ENCODE data around the gene NKD1. TPM values are rescaled to one million over a fixed set of nuclear protein-coding genes. Genes with fewer than 3 reads are reported as not detected.

Gene NKD1
- total RNA-seq, 1 donor from 2014 or later: 43.2 TPM

- TF ChIP-seq CTCF (conservative IDR thresholded peaks at IDR 0.05): no peak
- H3K4me1 Mint-ChIP-seq (ENCODE audit: unreplicated experiment): no peaks in the 10 kb centered on the region
- no peak for DNase-seq (ENCODE audit: extremely low spot score, unreplicated experiment)
- H3K4me3 Mint-ChIP-seq: no peak overlapping the region
- peaks cover 3% of the 10 kb centered on the region for H3K27me3 Mint-ChIP-seq
- no peaks in the 10 kb centered on the region for H3K9me3 Mint-ChIP-seq
- no peak overlapping the region for H3K27ac Mint-ChIP-seq
- no peaks in the 10 kb centered on the region for H3K36me3 Mint-ChIP-seq
These were observed 136.7 kb downstream of the NKD1 start for GRCh38 chr16:50684823-50685461.

GRCh38 chr16:50685462-50686063 is 137.4 kb downstream of the NKD1 start:
- peaks cover 5% of the 10 kb centered on the region for H3K27me3 Mint-ChIP-seq

GRCh38 chr16:50688083-50688482 is 139.9 kb downstream of the NKD1 start:
- Mint-ChIP-seq H3K9me3 (no peaks in the 10 kb centered on the region), H3K4me1 (ENCODE audit: unreplicated experiment) (no peaks in the 10 kb centered on the region), H3K27me3 (peaks cover 21% of the 10 kb centered on the region), H3K27ac (no peak overlapping the region), H3K36me3 (no peaks in the 10 kb centered on the region), H3K4me3 (no peak overlapping the region)
- no peak for DNase-seq (ENCODE audit: extremely low spot score, unreplicated experiment)
- TF ChIP-seq CTCF (conservative IDR thresholded peaks at IDR 0.05): no peak

More at GRCh38 chr16:50685462-50686063, 137.4 kb downstream of the NKD1 start:
- DNase-seq (ENCODE audit: extremely low spot score, unreplicated experiment): no peak
- Mint-ChIP-seq H3K9me3 (no peaks in the 10 kb centered on the region), H3K27ac (no peak overlapping the region), H3K36me3 (no peaks in the 10 kb centered on the region), H3K4me1 (ENCODE audit: unreplicated experiment) (no peaks in the 10 kb centered on the region), H3K4me3 (no peak overlapping the region)
- TF ChIP-seq CTCF (conservative IDR thresholded peaks at IDR 0.05): no peak

- no peak overlapping the region for H3K27ac Mint-ChIP-seq
- no peak for DNase-seq (ENCODE audit: extremely low spot score, unreplicated experiment)
- H3K4me3 Mint-ChIP-seq: no peak overlapping the region
- peaks cover 23% of the 10 kb centered on the region for H3K27me3 Mint-ChIP-seq
- no peaks in the 10 kb centered on the region for H3K9me3 Mint-ChIP-seq
- no peaks in the 10 kb centered on the region for H3K4me1 Mint-ChIP-seq (ENCODE audit: unreplicated experiment)
- H3K36me3 Mint-ChIP-seq: no peaks in the 10 kb centered on the region
- TF ChIP-seq CTCF (conservative IDR thresholded peaks at IDR 0.05): no peak
These were observed 140.7 kb downstream of the NKD1 start for GRCh38 chr16:50688867-50689266.

- no peaks in the 10 kb centered on the region for H3K4me1 Mint-ChIP-seq (ENCODE audit: unreplicated experiment)
- H3K4me3 Mint-ChIP-seq: no peak overlapping the region
- no peak for DNase-seq (ENCODE audit: extremely low spot score, unreplicated experiment)
- no peak overlapping the region for H3K27ac Mint-ChIP-seq
- H3K9me3 Mint-ChIP-seq: no peaks in the 10 kb centered on the region
- TF ChIP-seq CTCF (conservative IDR thresholded peaks at IDR 0.05): no peak
- H3K27me3 Mint-ChIP-seq: peaks cover 34% of the 10 kb centered on the region
- H3K36me3 Mint-ChIP-seq: no peaks in the 10 kb centered on the region
These were observed 142.0 kb downstream of the NKD1 start for GRCh38 chr16:50690177-50690576.

Measured in type B pancreatic cell (in vitro differentiated cells).